SK-N-SH (cell line): Measurements from ENCODE around the gene TNK2.

Experiments used
- EP300 ChIP-seq, 2 experiments: IDR thresholded peaks; 2 replicates each; pipeline versions ENCODE4 v1.4.0 to v1.6.1; 2012; ENCODE audit warnings: borderline replicate concordance in 1 of 2, low read depth in 1 of 2, low read length in 1 of 2
- MEF2A ChIP-seq: IDR thresholded peaks from 2 replicates; pipeline ENCODE4 v1.4.0; 2012; ENCODE audit warnings: low read depth, borderline replicate concordance

GRCh38 chr3:195838714-195839113, 69.6 kb downstream of the TNK2 start:
- TF ChIP-seq EP300 (IDR thresholded peaks at IDR 0.05; ENCODE audit: borderline replicate concordance in 1 of 2, low read depth in 1 of 2, low read length in 1 of 2) (no peak), MEF2A (no peak)
